GM18907 (cell line): ENCODE results near the gene SWT1.
A peak's percentile ranks its signal among the peaks of the same experiment; 100 is the strongest.
"Not testable (repeated sequence)": the region's sequence is repeated elsewhere in the genome, so short reads cannot be mapped to it uniquely, and the experiment has no call there.

Source experiments
- ATAC-seq: cut with Tn5 transposase; IDR thresholded peaks from one replicate; pipeline ENCODE4 v1.9.1; 2021; ENCODE audit warnings: mild to moderate bottlenecking, moderate library complexity; ENCODE audit not compliant: unreplicated experiment

Gene SWT1

GRCh38 chr1:185317034-185317885, 160.3 kb downstream of the SWT1 start, which contains the start of gene IVNS1ABP:
TSS of gene IVNS1ABP (minus strand) at chr1:185317243. CDS start at chr1:185309493, 7,750 bp downstream.
- ATAC-seq, result peak; percentile 80

GRCh38 chr1:185317886-185318310, 160.9 kb downstream of the SWT1 start:
- ATAC-seq, result peak; percentile 55

GRCh38 chr1:185318431-185319138, 161.6 kb downstream of the SWT1 start:
- ATAC-seq, result no peak

GRCh38 chr1:185319139-185319475, 162.1 kb downstream of the SWT1 start:
- no peak for ATAC-seq

GRCh38 chr1:185321104-185321503, 164.1 kb downstream of the SWT1 start:
- ATAC-seq, result not testable (repeated sequence)

GRCh38 chr1:185321653-185322221, 164.8 kb downstream of the SWT1 start:
- not testable (repeated sequence) for ATAC-seq

- ATAC-seq, result no peak
Observed at GRCh38 chr1:185322636-185323035, 165.7 kb downstream of the SWT1 start.

- no peak for ATAC-seq
Observed at GRCh38 chr1:185324118-185324517, 167.2 kb downstream of the SWT1 start.

- ATAC-seq, result no peak
Observed at GRCh38 chr1:185325413-185325812, 168.4 kb downstream of the SWT1 start.

- ATAC-seq, result no peak
Observed at GRCh38 chr1:185328255-185328654, 171.3 kb downstream of the SWT1 start.

GRCh38 chr1:185334182-185334581, 177.2 kb downstream of the SWT1 start:
- no peak for ATAC-seq

- no peak for ATAC-seq
Observed at GRCh38 chr1:185337246-185337645, 180.3 kb downstream of the SWT1 start.

- ATAC-seq, result peak; percentile 95
Observed at GRCh38 chr1:185338719-185339622, 182.0 kb downstream of the SWT1 start.

- no peak for ATAC-seq
Observed at GRCh38 chr1:185341196-185341781, 184.3 kb downstream of the SWT1 start.
